Measurements from ENCODE around the gene SLC10A2.

SLC10A2 gene

GRCh38 chr13:103044056-103044455, 22.2 kb downstream of the SLC10A2 start:
- DNase-seq: no peak

DNA sequence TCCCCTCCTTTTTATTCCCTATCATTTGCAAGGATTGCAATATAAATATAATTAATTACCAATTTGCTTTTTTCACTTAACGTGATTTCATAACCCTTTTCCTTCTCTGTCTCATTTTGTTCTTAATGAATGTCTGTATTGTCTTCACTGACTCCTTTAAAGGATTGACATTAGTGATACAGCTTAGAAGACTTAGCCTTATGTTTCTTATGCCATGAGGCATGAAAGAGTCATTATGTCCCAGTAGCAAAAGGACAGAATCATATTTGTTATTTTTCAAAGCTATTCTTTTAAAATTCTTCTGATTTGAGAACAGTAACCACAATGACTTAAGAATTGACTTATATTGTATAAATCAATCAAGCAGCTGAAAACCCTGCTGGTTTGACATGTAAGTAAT, 26.2 kb downstream of the SLC10A2 start:
- DNase-seq: no peak

- no peak for DNase-seq
Measured at GRCh38 chr13:103039183-103039582, 27.0 kb downstream of the SLC10A2 start.

GRCh38 chr13:103036268-103036667, 29.9 kb downstream of the SLC10A2 start:
- no peak for DNase-seq

GRCh38 chr13:103033999-103034398, 32.2 kb downstream of the SLC10A2 start:
- no peak for DNase-seq

GRCh38 chr13:103031332-103031873, 34.8 kb downstream of the SLC10A2 start:
- DNase-seq: no peak

GRCh38 chr13:103030776-103031175, 35.4 kb downstream of the SLC10A2 start:
- no peak for DNase-seq

DNA sequence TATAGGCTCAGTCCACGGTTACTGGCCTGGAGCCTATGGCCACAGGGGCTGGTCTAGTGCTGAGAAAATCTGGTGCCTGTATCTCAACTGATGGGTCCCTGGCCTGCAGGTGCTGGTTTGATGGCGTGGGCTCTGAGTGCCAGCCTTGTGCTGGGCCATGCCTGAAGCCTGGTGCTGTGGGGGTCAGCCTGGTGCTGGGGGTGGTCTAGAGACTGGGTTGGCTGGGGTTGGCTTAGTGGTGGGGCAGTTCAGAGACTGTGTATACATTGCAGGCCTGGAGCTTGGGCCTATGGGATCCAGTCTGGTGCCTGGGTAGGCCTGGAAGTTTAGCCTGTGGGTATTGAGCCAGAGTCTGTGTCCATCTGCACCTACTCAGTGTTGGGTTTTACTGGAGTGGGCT, 36.4 kb downstream of the SLC10A2 start:
- DNase-seq: no peak

DNA sequence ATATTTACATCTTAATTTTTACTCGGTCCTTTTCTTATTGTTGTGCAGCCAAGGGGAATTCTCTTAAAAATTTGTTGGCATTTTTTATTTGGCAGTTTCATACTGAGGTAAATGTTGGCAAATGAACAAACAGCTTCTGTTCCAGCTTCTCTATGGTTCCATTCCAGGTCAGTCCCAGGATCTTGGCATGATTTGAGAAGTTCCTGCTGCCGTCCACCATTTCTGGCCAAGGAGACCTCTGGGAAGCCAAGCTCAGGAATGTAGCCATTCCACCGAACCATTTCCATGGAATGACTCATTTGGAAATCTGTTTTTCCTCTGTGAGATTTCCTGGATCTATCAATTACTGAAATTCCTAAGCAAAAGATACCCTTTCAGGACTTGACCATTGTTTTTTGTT, 43.9 kb downstream of the SLC10A2 start:
- DNase-seq: no peak

DNA sequence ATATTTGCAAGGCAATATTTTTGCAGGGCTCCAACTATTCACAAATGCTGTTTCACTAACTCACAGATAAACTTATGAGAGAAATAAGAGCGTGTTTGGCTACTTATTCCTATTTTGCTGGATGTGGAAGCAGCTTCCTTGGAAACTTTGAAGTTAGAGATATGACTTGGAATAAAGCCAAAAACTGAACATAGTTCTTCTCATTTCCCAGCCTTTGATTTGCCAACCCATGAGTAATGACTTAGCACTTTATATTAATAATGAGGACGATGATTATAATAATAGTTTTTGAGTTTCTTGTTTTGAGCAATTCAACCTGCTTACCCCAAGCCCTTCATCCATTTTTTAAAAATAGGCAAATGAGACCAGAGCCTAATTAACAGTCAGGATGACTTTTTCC, 47.7 kb downstream of the SLC10A2 start:
- no peak for DNase-seq

- DNase-seq: no peak
Measured at GRCh38 chr13:103012646-103013045, 53.6 kb downstream of the SLC10A2 start.

- DNase-seq: no peak
Measured at GRCh38 chr13:103009051-103009840, 57.0 kb downstream of the SLC10A2 start.

GRCh38 chr13:103007427-103007762, 58.8 kb downstream of the SLC10A2 start:
- no peak for DNase-seq

- DNase-seq: no peak
Measured at GRCh38 chr13:103006641-103007426, 59.4 kb downstream of the SLC10A2 start.

DNA sequence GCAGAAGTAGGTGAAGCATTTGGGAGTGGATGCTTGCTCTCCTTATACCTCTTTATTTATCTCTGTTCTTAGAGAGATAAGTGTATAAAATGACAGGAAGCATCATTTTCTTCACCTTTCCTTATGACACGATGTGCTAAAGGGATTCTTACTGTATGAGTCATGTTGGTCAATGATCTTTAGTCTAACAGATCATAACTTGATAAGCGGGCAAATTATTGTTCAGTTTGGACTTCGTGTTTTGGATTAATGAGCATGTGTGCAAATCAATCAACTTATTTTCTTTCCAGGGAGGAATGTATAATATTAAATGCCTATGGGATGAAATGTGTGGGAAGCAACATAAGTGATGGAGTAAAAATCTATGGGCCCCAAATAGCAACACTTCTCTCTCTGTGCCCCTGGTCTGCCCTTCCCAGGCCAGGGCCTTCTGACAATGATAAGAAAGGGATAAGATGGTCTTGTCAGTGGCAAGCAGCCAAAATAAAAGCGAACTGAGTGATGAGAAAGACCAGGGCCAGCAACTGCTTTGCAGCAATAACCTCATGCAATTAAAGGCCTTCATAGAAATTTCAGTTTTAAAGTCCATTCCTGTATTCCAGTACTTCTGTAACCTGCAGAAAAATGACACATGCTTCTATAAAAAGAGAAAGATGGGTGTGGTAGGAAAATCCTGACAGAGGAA, 61.4 kb downstream of the SLC10A2 start:
- DNase-seq: no peak

DNA sequence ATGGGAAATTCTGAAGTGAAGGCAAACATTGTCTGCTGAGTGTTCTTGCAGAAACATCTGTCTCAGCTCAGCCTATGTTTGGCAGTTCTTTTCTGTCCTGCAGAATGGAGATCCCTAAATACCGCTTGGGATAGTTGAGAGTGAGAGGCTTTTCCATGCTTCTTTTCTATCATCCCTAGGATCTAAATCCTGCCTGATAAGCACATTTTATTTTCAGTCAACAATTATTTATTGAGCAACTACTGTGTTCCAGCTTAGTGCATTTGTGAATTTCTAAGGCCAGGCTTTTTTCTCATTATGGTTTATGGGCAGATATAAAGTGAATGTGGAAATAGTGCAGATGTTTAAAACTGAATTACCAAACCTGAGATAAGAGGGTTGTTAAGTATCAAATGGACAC, 62.6 kb downstream of the SLC10A2 start:
- DNase-seq: no peak

DNA sequence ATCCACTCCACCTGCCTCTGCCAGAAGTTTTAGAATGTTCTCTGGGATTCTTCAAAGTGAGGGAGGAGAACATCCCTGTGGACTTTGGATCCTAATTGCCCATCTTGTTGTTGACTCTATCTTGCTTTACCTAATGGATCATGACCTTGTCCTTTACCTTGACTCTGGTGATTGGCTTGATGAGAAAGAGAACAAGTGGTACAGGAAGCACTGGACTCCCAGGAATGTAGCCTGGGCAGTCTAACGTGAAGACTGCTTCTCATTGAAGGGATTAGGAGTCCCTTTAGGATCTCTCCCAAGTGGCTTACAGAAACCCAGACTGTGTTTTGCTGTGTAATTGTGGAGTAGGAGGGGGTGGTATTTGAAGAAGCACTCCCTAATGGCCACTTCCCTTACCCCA, 63.9 kb downstream of the SLC10A2 start:
- no peak for DNase-seq

DNA sequence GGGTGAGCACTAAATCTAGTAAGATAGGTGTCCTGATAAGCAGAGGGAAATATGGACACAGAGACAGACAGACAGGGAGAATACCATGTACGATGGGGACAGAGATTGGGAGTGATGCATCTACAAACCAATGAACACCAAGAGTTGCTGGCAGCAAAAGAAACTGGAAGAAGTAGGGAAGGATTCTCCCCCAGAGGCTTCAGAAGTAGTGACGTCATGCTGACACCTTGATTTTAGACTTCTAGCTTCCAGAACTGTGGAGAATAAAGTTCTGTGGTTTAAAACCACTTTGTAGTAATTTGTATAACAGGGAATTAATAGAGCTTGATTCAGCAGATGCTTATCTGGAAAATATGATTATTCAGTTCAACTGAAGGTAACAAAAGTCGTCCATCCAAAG, 66.1 kb downstream of the SLC10A2 start:
- no peak for DNase-seq

GRCh38 chr13:102999499-102999898, 66.7 kb downstream of the SLC10A2 start:
- no peak for DNase-seq

All from stimulated activated CD4-positive, alpha-beta T cell treated with anti-CD3 and anti-CD28 coated beads, Interleukin-2, amount 100 ng/mL, for 24 hours (primary cell).